ENCODE results near the gene SGCA. TPM values are rescaled to one million over a fixed set of nuclear protein-coding genes. Genes with fewer than 3 reads are reported as not detected.

Gene SGCA
- total RNA-seq, 2 donors from 2014 or later = 0.51 to 2.6 TPM

DNA sequence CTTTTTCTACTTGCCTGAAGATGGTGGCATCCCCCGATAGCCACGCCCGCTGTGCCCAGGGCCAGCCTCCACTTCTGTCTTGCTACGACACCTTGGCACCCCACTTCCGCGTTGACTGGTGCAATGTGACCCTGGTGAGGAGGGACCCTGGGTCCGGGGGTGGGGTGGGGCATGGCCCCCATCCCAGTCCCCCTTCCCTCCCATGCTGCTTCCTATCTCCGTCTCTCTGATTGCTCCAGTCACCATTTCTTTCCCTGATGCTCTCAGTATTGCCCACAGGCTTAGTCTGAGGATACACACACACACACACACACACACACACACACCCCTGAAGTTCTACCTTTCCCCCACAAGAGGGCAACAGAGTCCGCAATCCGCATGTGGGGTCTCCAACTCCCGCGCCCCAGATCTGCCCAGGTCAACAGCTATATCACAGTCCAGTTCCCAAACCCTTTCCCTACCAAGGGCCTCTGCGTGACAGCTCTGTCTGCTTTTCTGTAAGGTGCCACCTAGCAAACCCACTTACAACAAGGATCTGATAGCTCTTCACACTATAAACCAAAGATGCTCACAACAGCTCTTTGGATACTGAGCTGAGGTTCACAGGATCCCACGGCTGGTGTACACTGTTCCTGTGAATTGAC, 3.4 kb downstream of the SGCA start:
- peaks cover 3% of the 10 kb centered on the region for H3K27me3 Mint-ChIP-seq (ENCODE audit: insufficient read depth)
- Histone ChIP-seq H3K36me3 (ENCODE audit: control insufficient read depth, insufficient read depth, low read length) (no peaks in the 10 kb centered on the region), H3K27me3 (ENCODE audit: control insufficient read depth, insufficient read depth, low read length, poor library complexity, severe bottlenecking) (no peaks in the 10 kb centered on the region), H3K4me1 (ENCODE audit: control insufficient read depth, insufficient read depth, low read length) (no peaks in the 10 kb centered on the region), H3K4me3 (ENCODE audit: low read length) (no peak overlapping the region), H3K9ac (ENCODE audit: extremely low read depth, low read length, poor library complexity, severe bottlenecking) (no peak overlapping the region), H3K27ac (ENCODE audit: low read depth, low read length) (no peak overlapping the region), H3K9me3 (ENCODE audit: control insufficient read depth, low read length) (no peaks in the 10 kb centered on the region)
- TF ChIP-seq, protein P1, sequence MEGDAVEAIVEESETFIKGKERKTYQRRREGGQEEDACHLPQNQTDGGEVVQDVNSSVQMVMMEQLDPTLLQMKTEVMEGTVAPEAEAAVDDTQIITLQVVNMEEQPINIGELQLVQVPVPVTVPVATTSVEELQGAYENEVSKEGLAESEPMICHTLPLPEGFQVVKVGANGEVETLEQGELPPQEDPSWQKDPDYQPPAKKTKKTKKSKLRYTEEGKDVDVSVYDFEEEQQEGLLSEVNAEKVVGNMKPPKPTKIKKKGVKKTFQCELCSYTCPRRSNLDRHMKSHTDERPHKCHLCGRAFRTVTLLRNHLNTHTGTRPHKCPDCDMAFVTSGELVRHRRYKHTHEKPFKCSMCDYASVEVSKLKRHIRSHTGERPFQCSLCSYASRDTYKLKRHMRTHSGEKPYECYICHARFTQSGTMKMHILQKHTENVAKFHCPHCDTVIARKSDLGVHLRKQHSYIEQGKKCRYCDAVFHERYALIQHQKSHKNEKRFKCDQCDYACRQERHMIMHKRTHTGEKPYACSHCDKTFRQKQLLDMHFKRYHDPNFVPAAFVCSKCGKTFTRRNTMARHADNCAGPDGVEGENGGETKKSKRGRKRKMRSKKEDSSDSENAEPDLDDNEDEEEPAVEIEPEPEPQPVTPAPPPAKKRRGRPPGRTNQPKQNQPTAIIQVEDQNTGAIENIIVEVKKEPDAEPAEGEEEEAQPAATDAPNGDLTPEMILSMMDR (conservative IDR thresholded peaks at IDR 0.05) = peak; percentile 76
- H3K9me3 Mint-ChIP-seq = no peaks in the 10 kb centered on the region
- H3K27ac Mint-ChIP-seq = no peak overlapping the region
- H3K4me3 Mint-ChIP-seq = no peak overlapping the region
- no peaks in the 10 kb centered on the region for H3K4me1 Mint-ChIP-seq
- peak; percentile 98 for DNase-seq
- H3K36me3 Mint-ChIP-seq (ENCODE audit: low read depth) = no peaks in the 10 kb centered on the region
- WGBS, 2 experiments (ENCODE audit: insufficient coverage in 1 of 2, insufficient read length in 1 of 2) = 17 to 51% methylated on average over 7 to 14 of the region's 14 CpGs

DNA sequence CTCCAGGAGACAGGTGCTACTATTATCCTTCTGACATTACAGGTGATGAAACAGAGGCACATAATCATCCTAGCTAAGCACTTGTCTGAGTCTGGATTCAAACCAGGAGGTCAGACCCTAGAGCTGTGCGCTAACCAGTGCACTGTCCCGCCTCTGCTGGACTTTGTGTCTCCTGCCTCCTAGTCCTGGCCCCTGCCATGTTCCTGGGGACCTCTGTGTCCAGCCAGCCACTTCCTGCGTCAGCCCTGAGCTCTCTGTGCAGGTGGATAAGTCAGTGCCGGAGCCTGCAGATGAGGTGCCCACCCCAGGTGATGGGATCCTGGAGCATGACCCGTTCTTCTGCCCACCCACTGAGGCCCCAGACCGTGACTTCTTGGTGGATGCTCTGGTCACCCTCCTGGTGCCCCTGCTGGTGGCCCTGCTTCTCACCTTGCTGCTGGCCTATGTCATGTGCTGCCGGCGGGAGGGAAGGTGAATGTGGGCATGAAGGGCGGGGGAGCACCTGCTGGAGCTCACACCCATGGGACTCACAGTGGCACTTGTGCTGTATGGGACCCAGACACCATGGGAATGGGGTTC, 4.2 kb downstream of the SGCA start:
- WGBS, 2 experiments (ENCODE audit: insufficient coverage in 1 of 2, insufficient read length in 1 of 2) = 87 to 98% methylated on average over 6 to 9 of the region's 9 CpGs

DNA sequence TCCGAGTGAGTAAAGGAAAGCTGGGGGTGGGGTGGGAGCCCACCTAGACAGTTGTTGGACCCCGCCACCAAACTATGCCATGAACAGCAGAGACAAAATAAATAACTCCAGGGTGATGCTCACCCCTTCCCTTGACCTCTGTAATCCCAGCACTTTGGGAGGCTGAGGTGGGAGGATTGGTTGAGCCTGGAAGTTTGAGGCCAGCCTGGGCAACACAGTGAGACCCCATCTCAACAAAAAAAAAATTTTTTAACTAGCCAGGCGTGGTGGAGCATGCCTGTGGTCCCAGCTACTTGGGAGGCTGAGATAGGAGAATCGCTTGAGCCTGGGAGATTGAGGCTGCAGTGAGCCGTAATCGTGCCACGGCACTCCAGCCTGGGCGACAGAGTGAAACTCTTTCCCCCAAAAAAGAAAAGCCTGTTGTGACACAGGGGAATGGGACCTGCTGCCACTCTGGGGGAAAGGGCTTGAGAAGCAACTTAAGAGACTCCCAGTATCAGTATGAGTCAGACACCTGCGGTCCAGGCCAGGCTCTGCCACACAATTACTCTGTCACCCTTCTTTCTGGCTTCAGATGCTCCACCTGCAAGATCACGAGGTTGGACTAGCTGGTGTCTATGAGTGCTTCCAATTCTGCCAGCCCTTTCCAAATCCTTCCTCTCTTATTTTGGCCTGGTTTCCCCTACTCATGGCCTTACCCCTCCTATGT, 5.0 kb downstream of the SGCA start:
- DNase-seq = no peak
- no peak overlapping the region for H3K4me3 ChIP-seq (ENCODE audit: low read length)
- H3K4me1 ChIP-seq (ENCODE audit: control insufficient read depth, insufficient read depth, low read length) = no peaks in the 10 kb centered on the region
- Mint-ChIP-seq H3K9me3 (no peaks in the 10 kb centered on the region), H3K4me1 (no peaks in the 10 kb centered on the region), H3K36me3 (ENCODE audit: low read depth) (no peaks in the 10 kb centered on the region), H3K27ac (no peak overlapping the region), H3K4me3 (no peak overlapping the region), H3K27me3 (ENCODE audit: insufficient read depth) (peaks cover 3% of the 10 kb centered on the region)
- H3K9ac ChIP-seq (ENCODE audit: extremely low read depth, low read length, poor library complexity, severe bottlenecking) = no peak overlapping the region
- WGBS, 2 experiments (ENCODE audit: insufficient coverage in 1 of 2, insufficient read length in 1 of 2) = 93 to 95% methylated on average over 7 to 8 of the region's 10 CpGs
- no peaks in the 10 kb centered on the region for H3K9me3 ChIP-seq (ENCODE audit: control insufficient read depth, low read length)
- no peak overlapping the region for H3K27ac ChIP-seq (ENCODE audit: low read depth, low read length)
- H3K36me3 ChIP-seq (ENCODE audit: control insufficient read depth, insufficient read depth, low read length) = no peaks in the 10 kb centered on the region
- no peaks in the 10 kb centered on the region for H3K27me3 ChIP-seq (ENCODE audit: control insufficient read depth, insufficient read depth, low read length, poor library complexity, severe bottlenecking)
- TF ChIP-seq, protein P1 (conservative IDR thresholded peaks at IDR 0.05) = no peak

More for the DNA sequence above, 4.2 kb downstream of the SGCA start:
- no peak for DNase-seq
- Histone ChIP-seq H3K27ac (ENCODE audit: low read depth, low read length) (no peak overlapping the region), H3K36me3 (ENCODE audit: control insufficient read depth, insufficient read depth, low read length) (no peaks in the 10 kb centered on the region), H3K27me3 (ENCODE audit: control insufficient read depth, insufficient read depth, low read length, poor library complexity, severe bottlenecking) (no peaks in the 10 kb centered on the region), H3K4me1 (ENCODE audit: control insufficient read depth, insufficient read depth, low read length) (no peaks in the 10 kb centered on the region), H3K4me3 (ENCODE audit: low read length) (no peak overlapping the region), H3K9ac (ENCODE audit: extremely low read depth, low read length, poor library complexity, severe bottlenecking) (no peak overlapping the region), H3K9me3 (ENCODE audit: control insufficient read depth, low read length) (no peaks in the 10 kb centered on the region)
- Mint-ChIP-seq H3K4me1 (no peaks in the 10 kb centered on the region), H3K27ac (no peak overlapping the region), H3K4me3 (no peak overlapping the region), H3K36me3 (ENCODE audit: low read depth) (no peaks in the 10 kb centered on the region), H3K9me3 (no peaks in the 10 kb centered on the region), H3K27me3 (ENCODE audit: insufficient read depth) (peaks cover 3% of the 10 kb centered on the region)
- TF ChIP-seq, protein P1 (conservative IDR thresholded peaks at IDR 0.05) = no peak

Data from endodermal cell (in vitro differentiated cells).